NB4 (cell line): ENCODE measurements around the gene MSANTD1.

Source experiments
- DNase-seq: peaks from one replicate; pipeline ENCODE4 v3.0.0; 2010; ENCODE audit warnings: low read depth
- H3K4me3 ChIP-seq: one replicate; pipeline ENCODE4 v1.5.1; 2011; ENCODE audit warnings: mild to moderate bottlenecking, low read depth, low read length, moderate library complexity
- MYC ChIP-seq: IDR thresholded peaks from 2 replicates; pipeline ENCODE4 v1.6.1; 2011; ENCODE audit warnings: low read depth, low read length
- POLR2A ChIP-seq: IDR thresholded peaks from 2 replicates; pipeline ENCODE4 v1.6.1; 2011; ENCODE audit warnings: mild to moderate bottlenecking; ENCODE audit not compliant: insufficient read length; ENCODE audit errors: extremely low read depth
- TF ChIP-seq, protein P1 (sequence below): IDR thresholded peaks from 2 replicates; pipeline ENCODE4 v1.6.1; 2011; ENCODE audit warnings: low read depth, low read length
- TF ChIP-seq, protein P2 (sequence below): IDR thresholded peaks from one replicate; pipeline ENCODE4 v1.5.1; 2012; ENCODE audit warnings: low read depth, low read length

The MSANTD1 gene

DNA sequence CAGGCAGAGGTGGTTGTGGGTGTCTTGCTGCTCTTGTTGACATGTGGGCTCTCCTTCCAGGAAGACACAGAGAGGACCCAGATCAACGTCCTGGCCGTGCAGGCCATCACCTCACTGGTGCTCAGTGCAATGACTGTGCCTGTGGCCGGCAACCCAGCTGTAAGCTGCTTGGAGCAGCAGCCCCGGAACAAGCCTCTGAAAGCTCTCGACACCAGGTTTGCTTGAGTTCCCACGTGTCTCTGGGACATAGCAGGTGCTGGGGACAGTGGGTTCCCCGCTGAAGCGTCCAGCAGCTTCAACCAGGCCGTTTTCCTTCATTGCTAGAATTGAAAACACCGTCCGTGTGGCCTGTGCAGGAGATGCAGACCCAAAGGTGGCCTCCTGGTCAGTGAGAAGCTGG, 25.6 kb upstream of the MSANTD1 start:
- DNase-seq = no peak
- no peak for TF ChIP-seq POLR2A
- TF ChIP-seq, protein P1, sequence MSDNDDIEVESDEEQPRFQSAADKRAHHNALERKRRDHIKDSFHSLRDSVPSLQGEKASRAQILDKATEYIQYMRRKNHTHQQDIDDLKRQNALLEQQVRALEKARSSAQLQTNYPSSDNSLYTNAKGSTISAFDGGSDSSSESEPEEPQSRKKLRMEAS = no peak
- TF ChIP-seq MYC = no peak
- TF ChIP-seq, protein P2, sequence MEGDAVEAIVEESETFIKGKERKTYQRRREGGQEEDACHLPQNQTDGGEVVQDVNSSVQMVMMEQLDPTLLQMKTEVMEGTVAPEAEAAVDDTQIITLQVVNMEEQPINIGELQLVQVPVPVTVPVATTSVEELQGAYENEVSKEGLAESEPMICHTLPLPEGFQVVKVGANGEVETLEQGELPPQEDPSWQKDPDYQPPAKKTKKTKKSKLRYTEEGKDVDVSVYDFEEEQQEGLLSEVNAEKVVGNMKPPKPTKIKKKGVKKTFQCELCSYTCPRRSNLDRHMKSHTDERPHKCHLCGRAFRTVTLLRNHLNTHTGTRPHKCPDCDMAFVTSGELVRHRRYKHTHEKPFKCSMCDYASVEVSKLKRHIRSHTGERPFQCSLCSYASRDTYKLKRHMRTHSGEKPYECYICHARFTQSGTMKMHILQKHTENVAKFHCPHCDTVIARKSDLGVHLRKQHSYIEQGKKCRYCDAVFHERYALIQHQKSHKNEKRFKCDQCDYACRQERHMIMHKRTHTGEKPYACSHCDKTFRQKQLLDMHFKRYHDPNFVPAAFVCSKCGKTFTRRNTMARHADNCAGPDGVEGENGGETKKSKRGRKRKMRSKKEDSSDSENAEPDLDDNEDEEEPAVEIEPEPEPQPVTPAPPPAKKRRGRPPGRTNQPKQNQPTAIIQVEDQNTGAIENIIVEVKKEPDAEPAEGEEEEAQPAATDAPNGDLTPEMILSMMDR = no peak

DNA sequence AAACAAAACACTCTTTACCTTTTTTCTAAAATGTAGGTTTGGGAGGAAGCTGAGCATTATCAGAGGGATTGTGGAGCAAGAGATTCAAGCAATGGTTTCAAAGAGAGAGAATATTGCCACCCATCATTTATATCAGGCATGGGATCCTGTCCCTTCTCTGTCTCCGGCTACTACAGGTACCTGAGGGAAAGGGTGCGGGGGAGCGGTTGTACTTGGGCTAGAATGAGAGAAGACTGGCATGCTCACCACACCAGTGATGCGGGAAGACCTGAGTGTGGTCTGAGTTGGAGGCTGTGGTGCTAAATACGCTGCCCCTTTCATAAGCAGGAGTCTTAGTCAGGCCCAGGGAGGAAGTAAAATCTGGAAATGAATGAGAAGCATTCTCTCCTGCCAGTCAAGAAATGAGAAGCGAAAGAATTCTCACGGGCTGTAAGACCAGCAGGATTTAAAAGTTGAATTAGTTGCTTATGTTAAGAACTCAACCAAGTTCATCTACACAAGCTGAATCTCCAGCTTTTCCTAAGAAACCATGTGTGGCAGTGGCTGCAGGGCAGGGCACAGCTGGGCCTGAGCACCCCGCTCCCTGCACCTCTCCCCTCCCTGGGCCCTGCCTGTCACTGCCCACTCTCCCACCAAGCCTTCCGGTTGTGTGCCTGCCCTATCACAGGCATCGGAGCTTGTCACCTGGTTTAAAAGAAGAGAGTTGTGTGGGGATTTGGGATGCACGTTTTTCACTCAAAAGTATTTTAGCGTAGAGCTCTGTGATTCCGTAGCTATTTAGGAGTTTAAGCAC, 24.8 kb upstream of the MSANTD1 start:
- no peak for DNase-seq
- H3K4me3 ChIP-seq = no peak overlapping the region
- TF ChIP-seq, protein P1 = no peak
- TF ChIP-seq, protein P2 = no peak
- TF ChIP-seq POLR2A = no peak
- no peak for TF ChIP-seq MYC

More for the DNA sequence above, 25.6 kb upstream of the MSANTD1 start:
- H3K4me3 ChIP-seq = no peak overlapping the region

DNA sequence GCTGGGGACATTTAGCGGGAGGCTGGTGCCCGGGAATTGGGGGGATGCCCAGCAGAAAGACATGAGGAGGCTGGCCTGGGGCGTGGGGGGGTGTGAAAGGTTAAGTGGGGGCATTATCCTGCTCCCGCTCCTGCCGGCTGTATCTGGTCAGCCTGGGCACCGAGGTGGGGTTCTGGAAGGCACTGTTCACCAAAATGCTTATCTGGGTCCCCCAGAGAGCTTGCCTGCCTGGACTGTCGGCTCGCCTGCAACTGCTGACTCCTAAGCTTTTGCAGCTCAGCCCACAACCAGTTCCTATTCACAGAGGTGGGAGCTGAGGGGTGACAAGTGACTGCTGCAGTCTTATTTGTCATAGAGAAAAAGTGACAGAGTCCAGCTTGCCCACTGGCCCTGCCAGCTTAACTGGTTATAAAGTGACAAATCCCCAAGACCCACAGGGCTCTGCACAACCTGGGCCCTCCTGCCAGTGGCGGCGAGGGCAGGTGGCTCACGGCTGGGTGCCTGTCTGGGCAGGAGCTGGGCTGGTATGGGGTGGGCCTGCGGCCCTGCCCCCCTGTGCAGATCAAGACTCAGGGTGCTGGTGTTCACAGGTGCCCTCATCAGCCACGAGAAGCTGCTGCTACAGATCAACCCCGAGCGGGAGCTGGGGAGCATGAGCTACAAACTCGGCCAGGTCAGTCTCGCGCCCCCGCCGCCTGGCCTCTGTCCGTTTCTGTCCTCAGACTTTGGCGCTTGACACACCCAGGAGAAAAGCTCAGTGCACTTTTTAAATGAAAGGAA, 23.7 kb upstream of the MSANTD1 start:
- no peak for DNase-seq
- H3K4me3 ChIP-seq = no peak overlapping the region
- TF ChIP-seq, protein P2 = no peak

DNA sequence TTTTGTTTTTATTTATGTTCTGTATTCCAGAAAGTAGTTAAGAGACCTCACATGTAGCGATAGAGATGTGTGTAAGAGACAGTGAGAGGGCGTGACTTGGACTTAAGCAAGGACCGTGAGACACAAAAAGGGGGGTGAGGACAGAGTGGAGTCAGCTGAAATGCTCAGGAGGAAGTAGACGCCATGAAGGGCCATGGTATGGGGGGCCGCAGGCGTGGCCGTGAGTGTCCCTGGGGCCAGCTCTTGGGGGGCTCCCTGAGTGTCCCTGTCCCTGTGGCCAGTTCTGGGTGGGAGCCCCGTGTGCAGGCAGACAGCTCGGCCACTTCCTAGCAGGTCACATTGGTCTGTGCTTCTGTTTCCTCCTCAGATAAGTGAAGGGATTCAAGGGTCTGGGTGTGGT, 23.0 kb upstream of the MSANTD1 start:
- no peak for TF ChIP-seq MYC
- TF ChIP-seq, protein P2 = no peak
- TF ChIP-seq POLR2A = no peak
- TF ChIP-seq, protein P1 = no peak
- DNase-seq = no peak
- H3K4me3 ChIP-seq = no peak overlapping the region

DNA sequence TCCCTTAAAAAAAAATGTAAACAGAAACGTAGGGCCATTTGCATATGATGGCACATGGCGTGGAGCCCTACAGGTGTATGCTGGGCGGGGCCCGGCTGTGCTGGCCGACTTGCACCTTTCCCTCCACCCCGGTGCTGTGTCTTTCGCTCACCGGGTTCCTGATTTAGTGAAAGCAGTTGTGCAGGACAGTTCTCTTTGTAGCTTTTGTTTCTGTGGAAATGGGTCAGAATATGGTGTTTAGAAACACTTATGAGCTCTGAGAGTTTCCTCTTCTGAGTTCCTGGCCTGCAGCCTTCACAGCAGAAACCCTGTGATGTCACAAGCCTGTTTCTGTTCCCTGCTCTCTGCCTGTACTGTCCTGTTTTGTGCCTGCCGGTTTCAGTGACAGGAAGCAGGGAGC, 22.5 kb upstream of the MSANTD1 start:
- DNase-seq = no peak
- H3K4me3 ChIP-seq = no peak overlapping the region
- no peak for TF ChIP-seq POLR2A
- TF ChIP-seq, protein P2 = no peak

DNA sequence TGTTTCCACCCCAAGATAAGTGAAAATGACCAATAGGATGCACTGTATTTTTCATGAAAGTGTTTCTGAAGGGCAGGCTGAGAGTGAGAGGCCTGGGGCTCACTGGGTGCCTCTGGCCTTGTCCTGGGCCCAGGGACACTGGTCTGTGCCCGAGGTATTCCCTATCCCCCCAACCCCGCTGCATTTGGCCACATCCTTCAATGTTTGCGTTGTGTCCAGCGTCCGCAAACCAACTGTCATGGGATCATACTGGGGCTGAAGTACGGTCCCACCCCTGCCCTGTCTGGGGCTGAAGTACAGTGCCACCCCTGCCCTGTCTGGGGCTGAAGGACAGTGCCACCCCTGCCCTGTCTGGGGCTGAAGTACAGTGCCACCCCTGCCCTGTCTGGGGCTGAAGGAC, 22.0 kb upstream of the MSANTD1 start:
- DNase-seq = no peak
- H3K4me3 ChIP-seq = no peak overlapping the region
- no peak for TF ChIP-seq POLR2A
- TF ChIP-seq, protein P2 = no peak
- TF ChIP-seq MYC = no peak
- TF ChIP-seq, protein P1 = no peak
